IPS-20b (cell line): Measurements from ENCODE around the gene INHA.

ENCODE experiments used
- H3K27ac ChIP-seq: one replicate; pipeline ENCODE4 v1.5.1; 2013; ENCODE audit warnings: low read length
- H3K27me3 ChIP-seq: 2 replicates; pipeline ENCODE4 v1.6.1; 2013; ENCODE audit warnings: mild to moderate bottlenecking, low read length, inconsistent platforms; ENCODE audit not compliant: insufficient read depth
- H3K36me3 ChIP-seq: 2 replicates; pipeline ENCODE4 v1.6.1; 2013; ENCODE audit warnings: low read depth, mild to moderate bottlenecking, inconsistent platforms, low read length, moderate library complexity; ENCODE audit not compliant: insufficient read depth
- H3K4me1 ChIP-seq: 2 replicates; pipeline ENCODE4 v1.6.1; 2013; ENCODE audit warnings: mild to moderate bottlenecking, control low read depth, inconsistent platforms, low read length, moderate library complexity; ENCODE audit not compliant: insufficient read depth
- H3K4me3 ChIP-seq: 2 replicates; pipeline ENCODE4 v1.5.1; 2013; ENCODE audit warnings: mild to moderate bottlenecking, low read length, inconsistent platforms
- H3K9ac ChIP-seq: 2 replicates; pipeline ENCODE4 v1.6.1; 2013; ENCODE audit warnings: low read depth, mild to moderate bottlenecking, inconsistent platforms, low read length, moderate library complexity
- H3K9me3 ChIP-seq: 2 replicates; pipeline ENCODE4 v1.6.1; 2013; ENCODE audit warnings: mild to moderate bottlenecking, low read depth, low read length, inconsistent platforms; ENCODE audit not compliant: insufficient read depth

Gene INHA

GRCh38 chr2:219542931-219543595 is 29.0 kb upstream of the INHA start:
- Histone ChIP-seq H3K4me3 (peak overlapping the region; percentile 83), H3K9me3 (no peaks in the 10 kb centered on the region), H3K36me3 (peaks cover 14% of the 10 kb centered on the region), H3K27ac (no peak overlapping the region), H3K4me1 (peaks cover 13% of the 10 kb centered on the region; the same call in 1 of the 2 replicates), H3K9ac (peak overlapping the region; percentile 71; the same call in 1 of the 2 replicates), H3K27me3 (peaks cover 33% of the 10 kb centered on the region)

- H3K9me3 ChIP-seq, result no peaks in the 10 kb centered on the region
- H3K4me1 ChIP-seq, result peaks cover 7% of the 10 kb centered on the region; the same call in 1 of the 2 replicates
- H3K27ac ChIP-seq, result no peak within 1 kb of the TSS
- peak within 1 kb of the TSS; percentile 71; the same call in 1 of the 2 replicates for H3K9ac ChIP-seq
- peaks cover 21% of the 10 kb centered on the region for H3K36me3 ChIP-seq
- H3K27me3 ChIP-seq, result peaks cover 33% of the 10 kb centered on the region
- H3K4me3 ChIP-seq, result peak within 1 kb of the TSS; percentile 83
These were observed 28.3 kb upstream of the INHA start, which contains the start of the genes CHPF and TMEM198 for GRCh38 chr2:219543596-219544358. CHPF (minus strand) TSS chr2:219543809; CDS start chr2:219543538, 271 bp downstream. TMEM198 (plus strand) TSS chr2:219544028; CDS start chr2:219544728, 700 bp downstream.

GRCh38 chr2:219544567-219544966 is 27.5 kb upstream of the INHA start:
- Histone ChIP-seq H3K36me3 (peaks cover 21% of the 10 kb centered on the region), H3K9ac (peak overlapping the region; percentile 56; the same call in 1 of the 2 replicates), H3K4me3 (peak overlapping the region; percentile 83)

GRCh38 chr2:219545295-219545942 is 26.7 kb upstream of the INHA start:
- H3K27ac ChIP-seq, result no peak overlapping the region
- H3K4me1 ChIP-seq, result peaks cover 6% of the 10 kb centered on the region; the same call in 1 of the 2 replicates
- no peaks in the 10 kb centered on the region for H3K9me3 ChIP-seq
- H3K27me3 ChIP-seq, result peaks cover 34% of the 10 kb centered on the region
- H3K36me3 ChIP-seq, result peaks cover 20% of the 10 kb centered on the region
- H3K9ac ChIP-seq, result no peak overlapping the region
- H3K4me3 ChIP-seq, result no peak overlapping the region

More at GRCh38 chr2:219544567-219544966, 27.5 kb upstream of the INHA start:
- peaks cover 33% of the 10 kb centered on the region for H3K27me3 ChIP-seq
- H3K9me3 ChIP-seq, result no peaks in the 10 kb centered on the region
- no peak overlapping the region for H3K27ac ChIP-seq
- peaks cover 6% of the 10 kb centered on the region; the same call in 1 of the 2 replicates for H3K4me1 ChIP-seq

GRCh38 chr2:219545943-219546352 is 26.2 kb upstream of the INHA start:
- Histone ChIP-seq H3K27ac (no peak overlapping the region), H3K36me3 (peaks cover 14% of the 10 kb centered on the region), H3K4me1 (peaks cover 6% of the 10 kb centered on the region; the same call in 1 of the 2 replicates), H3K9ac (no peak overlapping the region), H3K4me3 (no peak overlapping the region), H3K27me3 (peaks cover 39% of the 10 kb centered on the region), H3K9me3 (no peaks in the 10 kb centered on the region)

GRCh38 chr2:219547621-219548020 is 24.5 kb upstream of the INHA start:
- no peak overlapping the region for H3K9ac ChIP-seq
- H3K27me3 ChIP-seq, result peaks cover 37% of the 10 kb centered on the region
- no peak overlapping the region for H3K27ac ChIP-seq
- peaks cover under 1% of the 10 kb centered on the region; the same call in 1 of the 2 replicates for H3K4me1 ChIP-seq
- no peaks in the 10 kb centered on the region for H3K9me3 ChIP-seq
- H3K4me3 ChIP-seq, result no peak overlapping the region
- peaks cover 9% of the 10 kb centered on the region; the same call in 1 of the 2 replicates for H3K36me3 ChIP-seq

GRCh38 chr2:219548990-219549389 is 23.1 kb upstream of the INHA start:
- Histone ChIP-seq H3K9ac (no peak overlapping the region), H3K4me1 (0 out of 2 replicates have a peak, but pooled peaks cover 3% of the 10 kb centered on the region), H3K27ac (no peak overlapping the region), H3K4me3 (no peak overlapping the region), H3K9me3 (no peaks in the 10 kb centered on the region), H3K36me3 (peaks cover 9% of the 10 kb centered on the region; the same call in 1 of the 2 replicates), H3K27me3 (peaks cover 48% of the 10 kb centered on the region)

- Histone ChIP-seq H3K27ac (no peak overlapping the region), H3K4me3 (no peak overlapping the region)
These were observed 22.5 kb upstream of the INHA start for GRCh38 chr2:219549619-219550018.

GRCh38 chr2:219551441-219552381 is 20.4 kb upstream of the INHA start:
- Histone ChIP-seq H3K4me1 (0 out of 2 replicates have a peak, but pooled peaks cover 3% of the 10 kb centered on the region), H3K36me3 (peaks cover 9% of the 10 kb centered on the region; the same call in 1 of the 2 replicates), H3K27ac (no peak overlapping the region), H3K9me3 (no peaks in the 10 kb centered on the region), H3K27me3 (peaks cover 35% of the 10 kb centered on the region), H3K4me3 (peak overlapping the region; percentile 93), H3K9ac (peak overlapping the region; percentile 76; the same call in 1 of the 2 replicates)

More at GRCh38 chr2:219549619-219550018, 22.5 kb upstream of the INHA start:
- Histone ChIP-seq H3K36me3 (peaks cover 9% of the 10 kb centered on the region; the same call in 1 of the 2 replicates), H3K27me3 (peaks cover 49% of the 10 kb centered on the region), H3K4me1 (0 out of 2 replicates have a peak, but pooled peaks cover 3% of the 10 kb centered on the region), H3K9ac (no peak overlapping the region), H3K9me3 (no peaks in the 10 kb centered on the region)

- peaks cover 35% of the 10 kb centered on the region for H3K27me3 ChIP-seq
- no peak overlapping the region for H3K27ac ChIP-seq
- H3K9me3 ChIP-seq, result no peaks in the 10 kb centered on the region
- H3K9ac ChIP-seq, result peak overlapping the region; percentile 76; the same call in 1 of the 2 replicates
- H3K36me3 ChIP-seq, result peaks cover 9% of the 10 kb centered on the region; the same call in 1 of the 2 replicates
- 0 out of 2 replicates have a peak, but pooled peaks cover 3% of the 10 kb centered on the region for H3K4me1 ChIP-seq
- H3K4me3 ChIP-seq, result peak overlapping the region; percentile 93
These were observed 19.5 kb upstream of the INHA start for GRCh38 chr2:219552382-219553167.
